ENCODE results near the gene MT1G. TPM values are rescaled to one million over a fixed set of nuclear protein-coding genes. Genes with fewer than 3 reads are reported as not detected.
"Not testable (repeated sequence)": the region's sequence is repeated elsewhere in the genome, so short reads cannot be mapped to it uniquely, and the experiment has no call there.

The MT1G gene
- total RNA-seq, 1 experiment from 2014 or later: not detected

DNA sequence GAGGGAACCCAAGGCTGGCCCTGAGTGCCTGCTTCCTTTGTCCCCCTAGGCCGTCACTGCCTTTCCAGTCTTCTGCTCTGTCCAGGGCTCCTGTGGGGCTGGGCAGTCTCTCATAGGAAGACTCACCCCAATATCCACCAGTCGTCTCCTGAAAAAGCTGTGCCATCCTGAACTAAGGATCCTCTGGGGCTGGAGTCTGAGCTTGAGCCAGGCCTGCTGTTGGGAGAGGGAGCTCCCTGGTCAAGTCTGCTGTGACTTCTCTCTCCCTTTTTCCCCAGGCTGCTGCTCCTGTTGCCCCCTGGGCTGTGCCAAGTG, 2.7 kb upstream of the MT1G start:
- Histone ChIP-seq H3K9me3 (no peaks in the 10 kb centered on the region), H3K4me1 (peaks cover 7% of the 10 kb centered on the region), H3K27me3 (replicated peaks; ENCODE audit: control insufficient read depth, insufficient read depth, low read length) (peaks cover 3% of the 10 kb centered on the region), H3K36me3 (ENCODE audit: control insufficient read depth, insufficient read depth, low read length) (no peaks in the 10 kb centered on the region), H3K4me3 (ENCODE audit: low read depth, low read length) (no peak overlapping the region)
- Mint-ChIP-seq H3K27ac (ENCODE audit: unreplicated experiment) (no peak overlapping the region), H3K4me1 (ENCODE audit: low read depth, unreplicated experiment) (no peaks in the 10 kb centered on the region), H3K36me3 (ENCODE audit: insufficient read depth, unreplicated experiment) (no peaks in the 10 kb centered on the region), H3K4me3 (ENCODE audit: unreplicated experiment) (no peak overlapping the region), H3K27me3 (ENCODE audit: insufficient read depth, unreplicated experiment) (peaks cover 54% of the 10 kb centered on the region), H3K9me3 (ENCODE audit: unreplicated experiment) (no peaks in the 10 kb centered on the region)
- TF ChIP-seq, protein P1, sequence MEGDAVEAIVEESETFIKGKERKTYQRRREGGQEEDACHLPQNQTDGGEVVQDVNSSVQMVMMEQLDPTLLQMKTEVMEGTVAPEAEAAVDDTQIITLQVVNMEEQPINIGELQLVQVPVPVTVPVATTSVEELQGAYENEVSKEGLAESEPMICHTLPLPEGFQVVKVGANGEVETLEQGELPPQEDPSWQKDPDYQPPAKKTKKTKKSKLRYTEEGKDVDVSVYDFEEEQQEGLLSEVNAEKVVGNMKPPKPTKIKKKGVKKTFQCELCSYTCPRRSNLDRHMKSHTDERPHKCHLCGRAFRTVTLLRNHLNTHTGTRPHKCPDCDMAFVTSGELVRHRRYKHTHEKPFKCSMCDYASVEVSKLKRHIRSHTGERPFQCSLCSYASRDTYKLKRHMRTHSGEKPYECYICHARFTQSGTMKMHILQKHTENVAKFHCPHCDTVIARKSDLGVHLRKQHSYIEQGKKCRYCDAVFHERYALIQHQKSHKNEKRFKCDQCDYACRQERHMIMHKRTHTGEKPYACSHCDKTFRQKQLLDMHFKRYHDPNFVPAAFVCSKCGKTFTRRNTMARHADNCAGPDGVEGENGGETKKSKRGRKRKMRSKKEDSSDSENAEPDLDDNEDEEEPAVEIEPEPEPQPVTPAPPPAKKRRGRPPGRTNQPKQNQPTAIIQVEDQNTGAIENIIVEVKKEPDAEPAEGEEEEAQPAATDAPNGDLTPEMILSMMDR (IDR thresholded peaks at IDR 0.05; ENCODE audit: insufficient read depth in 1 of 2, low read depth in 1 of 2, low read length in 1 of 2, severe bottlenecking in 1 of 2, unreplicated experiment in 1 of 2): no peak
- intact Hi-C loops (cut with micrococcal nuclease; ENCODE audit: unreplicated experiment): no loop called here
- DNase-seq: no peak
- no TSS peak for BruUV-seq (replicated peaks)
- CTCF ChIA-PET: interaction anchor here (0.6 to 1.1 kb wide), 2 partner anchors 13 to 31 kb away, joined by 4 read pairs; no protein-coding TSS in a partner anchor
- POLR2A ChIA-PET: no interaction called here

DNA sequence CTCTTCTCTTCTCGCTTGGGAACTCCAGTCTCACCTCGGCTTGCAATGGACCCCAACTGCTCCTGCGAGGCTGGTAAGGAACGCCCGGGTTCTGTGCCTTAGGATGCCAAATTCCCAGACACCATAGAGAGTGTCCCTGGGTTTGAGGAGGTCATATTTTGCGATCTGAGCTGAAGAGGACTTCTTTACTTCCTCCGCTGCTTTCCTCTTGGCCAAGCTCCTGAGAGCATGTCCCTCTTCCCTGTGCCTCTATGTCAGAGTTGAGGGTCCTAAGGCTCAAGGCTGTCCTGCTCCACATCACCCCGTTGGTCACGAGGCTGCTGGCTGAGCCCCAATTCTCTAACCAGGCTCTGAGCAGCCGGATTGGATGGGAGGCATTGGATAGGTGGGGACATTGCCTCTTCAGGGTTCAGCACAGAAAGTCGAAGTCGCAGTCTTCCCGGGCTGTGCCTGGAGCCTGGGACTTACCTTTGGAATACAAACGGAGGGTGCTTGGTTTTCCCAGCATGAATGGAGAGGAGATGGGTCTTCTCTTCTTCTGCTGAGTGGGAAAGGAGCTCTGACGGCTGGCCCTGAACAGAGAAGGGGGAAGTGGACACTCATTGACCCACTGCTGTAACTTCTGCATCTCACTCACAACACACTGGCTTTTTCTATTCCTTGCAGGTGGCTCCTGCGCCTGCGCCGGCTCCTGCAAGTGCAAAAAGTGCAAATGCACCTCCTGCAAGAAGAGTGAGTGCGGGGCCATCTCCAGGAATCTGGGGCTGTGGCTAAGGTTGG, 2.2 kb upstream of the MT1G start:
- Mint-ChIP-seq H3K4me1 (ENCODE audit: low read depth, unreplicated experiment) (no peaks in the 10 kb centered on the region), H3K27ac (ENCODE audit: unreplicated experiment) (no peak overlapping the region), H3K27me3 (ENCODE audit: insufficient read depth, unreplicated experiment) (peaks cover 57% of the 10 kb centered on the region), H3K4me3 (ENCODE audit: unreplicated experiment) (no peak overlapping the region), H3K36me3 (ENCODE audit: insufficient read depth, unreplicated experiment) (no peaks in the 10 kb centered on the region), H3K9me3 (ENCODE audit: unreplicated experiment) (no peaks in the 10 kb centered on the region)
- peaks cover 7% of the 10 kb centered on the region for H3K4me1 ChIP-seq
- intact Hi-C loops (cut with micrococcal nuclease; ENCODE audit: unreplicated experiment): no loop called here
- POLR2A ChIA-PET: no interaction called here
- CTCF ChIA-PET: interaction anchor here (0.6 to 1.1 kb wide), 3 partner anchors 13 to 69 kb away, joined by 4 to 5 read pairs (median 4); no protein-coding TSS in a partner anchor
- no peaks in the 10 kb centered on the region for H3K9me3 ChIP-seq
- no TSS peak for BruUV-seq (replicated peaks)
- peaks cover 3% of the 10 kb centered on the region for H3K27me3 ChIP-seq (replicated peaks; ENCODE audit: control insufficient read depth, insufficient read depth, low read length)
- no peak for DNase-seq
- no peaks in the 10 kb centered on the region for H3K36me3 ChIP-seq (ENCODE audit: control insufficient read depth, insufficient read depth, low read length)
- TF ChIP-seq, protein P1 (IDR thresholded peaks at IDR 0.05; ENCODE audit: insufficient read depth in 1 of 2, low read depth in 1 of 2, low read length in 1 of 2, severe bottlenecking in 1 of 2, unreplicated experiment in 1 of 2): no peak
- H3K4me3 ChIP-seq (ENCODE audit: low read depth, low read length): no peak overlapping the region

DNA sequence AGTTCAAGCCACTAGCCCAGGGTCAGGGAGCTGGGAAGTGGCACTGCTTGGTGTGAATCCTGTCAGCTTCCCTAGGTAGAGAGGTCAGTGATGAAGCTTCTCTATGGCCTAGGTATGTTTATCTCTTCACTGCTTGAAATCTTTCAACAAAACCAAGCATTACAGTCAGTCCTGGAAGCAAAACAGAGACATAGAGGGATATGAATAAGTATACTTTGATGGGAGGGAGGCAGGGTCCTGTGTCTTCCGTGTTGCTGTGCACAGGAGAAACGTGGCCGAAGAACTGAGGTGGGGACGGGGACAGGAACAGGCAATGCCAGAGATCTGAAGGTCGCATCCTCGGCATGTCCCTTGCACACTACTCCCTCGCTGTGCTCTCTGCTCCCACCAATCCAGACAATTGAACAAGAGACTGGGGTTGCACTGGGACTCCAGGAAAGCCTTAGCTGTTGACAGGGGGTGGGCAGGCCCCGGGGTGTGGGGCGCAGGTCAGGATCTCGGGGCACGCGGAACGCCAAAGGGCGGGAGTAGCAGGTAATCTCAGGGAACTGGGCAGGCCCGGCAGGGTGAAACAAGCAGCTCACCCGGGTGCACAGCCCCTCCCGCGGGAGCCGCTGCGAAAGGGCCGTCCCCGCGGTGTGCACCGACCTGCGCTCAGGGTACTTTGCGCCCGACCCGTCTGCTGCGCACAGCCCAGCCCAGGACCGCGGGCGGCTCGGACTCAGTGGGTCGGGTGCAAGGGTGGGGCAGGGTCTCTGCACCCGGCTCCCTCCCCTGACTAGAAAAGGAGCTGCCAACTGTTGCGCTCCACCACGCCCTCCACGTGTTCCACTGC, 1.4 kb upstream of the MT1G start, which contains the start of gene MT1H:
MT1H (plus strand) TSS at position 810 of the 835 bp plus-strand sequence. CDS start 71 bp downstream, outside the sequence.
- H3K4me1 ChIP-seq: peaks cover 7% of the 10 kb centered on the region
- Mint-ChIP-seq H3K4me3 (ENCODE audit: unreplicated experiment) (no peak within 1 kb of the TSS), H3K27me3 (ENCODE audit: insufficient read depth, unreplicated experiment) (peaks cover 59% of the 10 kb centered on the region), H3K27ac (ENCODE audit: unreplicated experiment) (no peak within 1 kb of the TSS), H3K9me3 (ENCODE audit: unreplicated experiment) (no peaks in the 10 kb centered on the region), H3K4me1 (ENCODE audit: low read depth, unreplicated experiment) (no peaks in the 10 kb centered on the region), H3K36me3 (ENCODE audit: insufficient read depth, unreplicated experiment) (no peaks in the 10 kb centered on the region)
- no peak within 1 kb of the TSS for H3K4me3 ChIP-seq (ENCODE audit: low read depth, low read length)
- POLR2A ChIA-PET: no interaction called here
- no TSS peak for BruUV-seq (replicated peaks)
- H3K36me3 ChIP-seq (ENCODE audit: control insufficient read depth, insufficient read depth, low read length): no peaks in the 10 kb centered on the region
- no peaks in the 10 kb centered on the region for H3K9me3 ChIP-seq
- intact Hi-C loops (cut with micrococcal nuclease; ENCODE audit: unreplicated experiment): no loop called here
- no peak for DNase-seq
- peaks cover 3% of the 10 kb centered on the region for H3K27me3 ChIP-seq (replicated peaks; ENCODE audit: control insufficient read depth, insufficient read depth, low read length)
- CTCF ChIA-PET: interaction anchor here (0.6 to 1.4 kb wide), 2 partner anchors 33 to 69 kb away, joined by 5 to 6 read pairs; no protein-coding TSS in a partner anchor
- TF ChIP-seq, protein P1 (IDR thresholded peaks at IDR 0.05; ENCODE audit: insufficient read depth in 1 of 2, low read depth in 1 of 2, low read length in 1 of 2, severe bottlenecking in 1 of 2, unreplicated experiment in 1 of 2): no peak

DNA sequence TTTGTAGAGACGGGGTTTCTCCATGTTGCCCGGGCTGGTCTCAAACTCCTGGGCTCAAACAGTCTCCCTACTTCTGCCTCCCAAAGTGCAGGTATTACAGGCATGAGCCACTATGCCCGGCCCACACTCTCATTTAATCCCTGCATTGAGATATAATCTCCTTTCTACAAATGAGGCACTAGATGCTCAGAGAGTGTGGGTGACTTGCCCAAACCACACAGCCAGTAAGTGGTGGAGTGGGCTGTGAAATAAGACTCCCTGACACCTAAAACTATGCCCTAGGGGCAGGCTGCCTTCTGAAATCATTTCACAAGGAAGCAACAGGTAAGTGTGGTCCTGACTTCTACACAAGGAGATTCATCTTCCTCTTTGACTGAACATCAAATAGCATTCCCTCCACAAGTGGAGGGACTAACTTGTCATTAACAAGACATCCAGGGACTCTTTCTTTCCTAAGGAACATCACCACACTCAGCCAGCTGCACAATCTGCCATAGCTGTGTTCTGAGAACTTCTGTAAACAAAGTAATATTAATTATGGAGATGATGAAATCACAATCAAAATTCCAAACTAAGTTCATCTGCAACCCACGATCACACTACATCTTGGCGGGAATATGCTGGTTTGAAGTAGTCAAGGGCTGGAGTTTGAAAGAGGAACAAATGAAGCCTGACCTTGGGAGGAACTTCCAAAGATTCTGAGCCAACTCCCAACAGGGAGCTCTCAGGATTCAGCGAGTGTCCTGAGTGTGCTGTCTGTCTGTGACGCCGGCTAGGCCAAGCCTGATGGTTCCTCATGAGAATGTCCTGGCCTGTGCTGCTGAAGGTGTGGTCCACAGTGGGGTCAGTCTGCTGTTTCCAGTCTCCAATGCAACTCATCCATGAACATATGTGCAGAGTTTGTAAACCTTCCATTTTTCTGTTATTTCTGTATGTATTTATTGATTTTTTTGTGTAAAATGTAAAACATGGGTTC, 2.3 kb downstream of the MT1G start:
- H3K4me3 ChIP-seq (ENCODE audit: low read depth, low read length); H3K4me1 ChIP-seq; intact Hi-C loops (cut with micrococcal nuclease; ENCODE audit: unreplicated experiment); H3K9me3 Mint-ChIP-seq (ENCODE audit: unreplicated experiment); CTCF ChIA-PET; H3K9me3 ChIP-seq; H3K36me3 ChIP-seq (ENCODE audit: control insufficient read depth, insufficient read depth, low read length); H3K27ac Mint-ChIP-seq (ENCODE audit: unreplicated experiment); DNase-seq; H3K27me3 ChIP-seq (replicated peaks; ENCODE audit: control insufficient read depth, insufficient read depth, low read length); POLR2A ChIA-PET; H3K36me3 Mint-ChIP-seq (ENCODE audit: insufficient read depth, unreplicated experiment); H3K4me3 Mint-ChIP-seq (ENCODE audit: unreplicated experiment); H3K4me1 Mint-ChIP-seq (ENCODE audit: low read depth, unreplicated experiment); BruUV-seq (replicated peaks): not testable (repeated sequence)
- H3K27me3 Mint-ChIP-seq (ENCODE audit: insufficient read depth, unreplicated experiment): peaks cover 50% of the 10 kb centered on the region

All from Caco-2 (cell line).